AG09309 (cell line): Measurements from ENCODE around the gene KLK1.

Experiments
- DNase-seq: peaks from one replicate; pipeline ENCODE4 v3.0.0-alpha.2; 2010; ENCODE audit warnings: low read depth
- H3K4me3 ChIP-seq: 2 replicates; pipeline ENCODE4 v1.5.1; 2011; ENCODE audit warnings: mild to moderate bottlenecking, low read depth, low read length, moderate library complexity; ENCODE audit not compliant: control insufficient read depth
- TF ChIP-seq, protein P1 (sequence below): IDR thresholded peaks from 2 replicates; pipeline ENCODE4 v1.5.1; 2011; ENCODE audit warnings: mild to moderate bottlenecking, low read depth, low read length, inconsistent platforms; ENCODE audit not compliant: insufficient read depth, control insufficient read depth; ENCODE audit errors: missing control alignments

KLK1 gene

DNA sequence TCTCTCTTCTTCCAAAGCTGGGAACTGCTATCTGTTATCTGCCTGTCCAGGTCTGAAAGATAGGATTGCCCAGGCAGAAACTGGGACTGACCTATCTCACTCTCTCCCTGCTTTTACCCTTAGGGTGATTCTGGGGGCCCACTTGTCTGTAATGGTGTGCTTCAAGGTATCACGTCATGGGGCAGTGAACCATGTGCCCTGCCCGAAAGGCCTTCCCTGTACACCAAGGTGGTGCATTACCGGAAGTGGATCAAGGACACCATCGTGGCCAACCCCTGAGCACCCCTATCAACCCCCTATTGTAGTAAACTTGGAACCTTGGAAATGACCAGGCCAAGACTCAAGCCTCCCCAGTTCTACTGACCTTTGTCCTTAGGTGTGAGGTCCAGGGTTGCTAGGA is 36.3 kb upstream of the KLK1 start:
- TF ChIP-seq, protein P1, sequence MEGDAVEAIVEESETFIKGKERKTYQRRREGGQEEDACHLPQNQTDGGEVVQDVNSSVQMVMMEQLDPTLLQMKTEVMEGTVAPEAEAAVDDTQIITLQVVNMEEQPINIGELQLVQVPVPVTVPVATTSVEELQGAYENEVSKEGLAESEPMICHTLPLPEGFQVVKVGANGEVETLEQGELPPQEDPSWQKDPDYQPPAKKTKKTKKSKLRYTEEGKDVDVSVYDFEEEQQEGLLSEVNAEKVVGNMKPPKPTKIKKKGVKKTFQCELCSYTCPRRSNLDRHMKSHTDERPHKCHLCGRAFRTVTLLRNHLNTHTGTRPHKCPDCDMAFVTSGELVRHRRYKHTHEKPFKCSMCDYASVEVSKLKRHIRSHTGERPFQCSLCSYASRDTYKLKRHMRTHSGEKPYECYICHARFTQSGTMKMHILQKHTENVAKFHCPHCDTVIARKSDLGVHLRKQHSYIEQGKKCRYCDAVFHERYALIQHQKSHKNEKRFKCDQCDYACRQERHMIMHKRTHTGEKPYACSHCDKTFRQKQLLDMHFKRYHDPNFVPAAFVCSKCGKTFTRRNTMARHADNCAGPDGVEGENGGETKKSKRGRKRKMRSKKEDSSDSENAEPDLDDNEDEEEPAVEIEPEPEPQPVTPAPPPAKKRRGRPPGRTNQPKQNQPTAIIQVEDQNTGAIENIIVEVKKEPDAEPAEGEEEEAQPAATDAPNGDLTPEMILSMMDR, result no peak
- H3K4me3 ChIP-seq, result no peak overlapping the region
- DNase-seq, result no peak

DNA sequence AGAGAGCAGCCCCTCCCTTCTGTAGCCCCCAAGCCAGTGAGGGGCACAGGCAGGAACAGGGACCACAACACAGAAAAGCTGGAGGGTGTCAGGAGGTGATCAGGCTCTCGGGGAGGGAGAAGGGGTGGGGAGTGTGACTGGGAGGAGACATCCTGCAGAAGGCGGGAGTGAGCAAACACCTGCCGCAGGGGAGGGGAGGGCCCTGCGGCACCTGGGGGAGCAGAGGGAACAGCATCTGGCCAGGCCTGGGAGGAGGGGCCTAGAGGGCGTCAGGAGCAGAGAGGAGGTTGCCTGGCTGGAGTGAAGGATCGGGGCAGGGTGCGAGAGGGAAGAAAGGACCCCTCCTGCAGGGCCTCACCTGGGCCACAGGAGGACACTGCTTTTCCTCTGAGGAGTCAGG is 35.3 kb upstream of the KLK1 start:
- TF ChIP-seq, protein P1, result no peak
- H3K4me3 ChIP-seq, result no peak overlapping the region
- no peak for DNase-seq

DNA sequence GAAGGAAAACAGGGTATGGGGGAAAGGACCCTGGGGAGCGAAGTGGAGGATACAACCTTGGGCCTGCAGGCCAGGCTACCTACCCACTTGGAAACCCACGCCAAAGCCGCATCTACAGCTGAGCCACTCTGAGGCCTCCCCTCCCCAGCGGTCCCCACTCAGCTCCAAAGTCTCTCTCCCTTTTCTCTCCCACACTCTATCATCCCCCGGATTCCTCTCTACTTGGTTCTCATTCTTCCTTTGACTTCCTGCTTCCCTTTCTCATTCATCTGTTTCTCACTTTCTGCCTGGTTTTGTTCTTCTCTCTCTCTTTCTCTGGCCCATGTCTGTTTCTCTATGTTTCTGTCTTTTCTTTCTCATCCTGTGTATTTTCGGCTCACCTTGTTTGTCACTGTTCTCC is 33.8 kb upstream of the KLK1 start:
- no peak for DNase-seq
- TF ChIP-seq, protein P1, result no peak
- H3K4me3 ChIP-seq, result no peak overlapping the region

DNA sequence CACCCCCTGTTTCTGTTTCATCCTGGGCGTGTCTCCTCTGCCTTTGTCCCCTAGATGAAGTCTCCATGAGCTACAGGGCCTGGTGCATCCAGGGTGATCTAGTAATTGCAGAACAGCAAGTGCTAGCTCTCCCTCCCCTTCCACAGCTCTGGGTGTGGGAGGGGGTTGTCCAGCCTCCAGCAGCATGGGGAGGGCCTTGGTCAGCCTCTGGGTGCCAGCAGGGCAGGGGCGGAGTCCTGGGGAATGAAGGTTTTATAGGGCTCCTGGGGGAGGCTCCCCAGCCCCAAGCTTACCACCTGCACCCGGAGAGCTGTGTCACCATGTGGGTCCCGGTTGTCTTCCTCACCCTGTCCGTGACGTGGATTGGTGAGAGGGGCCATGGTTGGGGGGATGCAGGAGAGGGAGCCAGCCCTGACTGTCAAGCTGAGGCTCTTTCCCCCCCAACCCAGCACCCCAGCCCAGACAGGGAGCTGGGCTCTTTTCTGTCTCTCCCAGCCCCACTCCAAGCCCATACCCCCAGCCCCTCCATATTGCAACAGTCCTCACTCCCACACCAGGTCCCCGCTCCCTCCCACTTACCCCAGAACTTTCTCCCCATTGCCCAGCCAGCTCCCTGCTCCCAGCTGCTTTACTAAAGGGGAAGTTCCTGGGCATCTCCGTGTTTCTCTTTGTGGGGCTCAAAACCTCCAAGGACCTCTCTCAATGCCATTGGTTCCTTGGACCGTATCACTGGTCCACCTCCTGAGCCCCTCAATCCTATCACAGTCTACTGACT is 31.2 kb upstream of the KLK1 start, which contains the start of gene KLK3:
TSS of gene KLK3 (plus strand) at position 280 of the 775 bp plus-strand sequence. CDS start at position 321, 41 bp downstream.
- no peak within 1 kb of the TSS for H3K4me3 ChIP-seq
- TF ChIP-seq, protein P1, result no peak
- DNase-seq, result no peak

DNA sequence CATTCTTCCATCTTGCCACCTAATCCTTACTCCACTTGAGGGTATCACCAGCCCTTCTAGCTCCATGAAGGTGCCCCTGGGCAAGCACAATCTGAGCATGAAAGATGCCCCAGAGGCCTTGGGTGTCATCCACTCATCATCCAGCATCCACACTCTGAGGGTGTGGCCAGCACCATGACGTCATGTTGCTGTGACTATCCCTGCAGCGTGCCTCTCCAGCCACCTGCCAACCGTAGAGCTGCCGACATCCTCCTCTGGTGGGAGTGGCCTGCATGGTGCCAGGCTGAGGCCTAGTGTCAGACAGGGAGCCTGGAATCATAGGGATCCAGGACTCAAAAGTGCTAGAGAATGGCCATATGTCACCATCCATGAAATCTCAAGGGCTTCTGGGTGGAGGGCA is 28.0 kb upstream of the KLK1 start:
- DNase-seq, result no peak
- TF ChIP-seq, protein P1, result no peak
- H3K4me3 ChIP-seq, result no peak overlapping the region

DNA sequence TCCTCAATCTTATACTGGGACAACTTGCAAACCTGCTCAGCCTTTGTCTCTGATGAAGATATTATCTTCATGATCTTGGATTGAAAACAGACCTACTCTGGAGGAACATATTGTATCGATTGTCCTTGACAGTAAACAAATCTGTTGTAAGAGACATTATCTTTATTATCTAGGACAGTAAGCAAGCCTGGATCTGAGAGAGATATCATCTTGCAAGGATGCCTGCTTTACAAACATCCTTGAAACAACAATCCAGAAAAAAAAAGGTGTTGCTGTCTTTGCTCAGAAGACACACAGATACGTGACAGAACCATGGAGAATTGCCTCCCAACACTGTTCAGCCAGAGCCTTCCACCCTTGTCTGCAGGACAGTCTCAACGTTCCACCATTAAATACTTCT is 27.2 kb upstream of the KLK1 start:
- H3K4me3 ChIP-seq, result no peak overlapping the region
- DNase-seq, result no peak
- TF ChIP-seq, protein P1, result no peak
